Skeletal muscle tissue (tissue), 5 donors: ENCODE results near the gene FBXO4. TPM values are rescaled to one million over a fixed set of nuclear protein-coding genes. Genes with fewer than 3 reads are reported as not detected.
"Not testable (repeated sequence)": the region's sequence is repeated elsewhere in the genome, so short reads cannot be mapped to it uniquely, and the experiment has no call there.

Source experiments
- H3K27ac ChIP-seq: one replicate; pipeline ENCODE4 v1.7.0; 2013; ENCODE audit warnings: mild to moderate bottlenecking, low read depth, low read length, inconsistent platforms
- H3K27me3 ChIP-seq, 3 donors: one replicate each; pipeline ENCODE4 v1.7.0; 2013; ENCODE audit warnings: low read length in 3 of 3; ENCODE audit not compliant: control insufficient read depth in 3 of 3, insufficient read depth in 3 of 3
- H3K36me3 ChIP-seq, 3 donors: one replicate each; pipeline ENCODE4 v1.7.0; 2013; ENCODE audit warnings: low read length in 3 of 3; ENCODE audit not compliant: control insufficient read depth in 3 of 3, insufficient read depth in 3 of 3
- H3K4me1 ChIP-seq, 3 donors: one replicate each; pipeline ENCODE4 v1.7.0; 2013; ENCODE audit warnings: low read length in 3 of 3, mild to moderate bottlenecking in 3 of 3; ENCODE audit not compliant: control insufficient read depth in 3 of 3, insufficient read depth in 3 of 3
- H3K4me3 ChIP-seq, 3 donors: one replicate each; pipeline ENCODE4 v1.7.0; 2013; ENCODE audit warnings: low read length in 3 of 3
- H3K9ac ChIP-seq, 3 donors: one replicate each; pipeline ENCODE4 v1.7.0; 2013; ENCODE audit warnings: low read length in 3 of 3, mild to moderate bottlenecking in 3 of 3, moderate library complexity in 2 of 3, low read depth in 1 of 3
- H3K9me3 ChIP-seq, 3 donors: one replicate each; pipeline ENCODE4 v1.7.0; 2013; ENCODE audit warnings: low read length in 3 of 3; ENCODE audit not compliant: control insufficient read depth in 3 of 3
- small RNA-seq: library from RNA; depleted of rRNA; stranded (forward); fragments of <200 nt; gene quantifications from one replicate; pipeline ENCODE3, GENCODE V24; 2014
- total RNA-seq: library from RNA; depleted of rRNA; stranded (reverse); fragments of >200 nt; gene quantifications from one replicate; pipeline ENCODE4 v1.2.3, GENCODE V29; 2014
- donor health status: Osteomylitis.

Gene FBXO4
- total RNA-seq, 1 donor from 2014 or later = 8.4 TPM

GRCh38 chr5:41973087-41973486, 48.0 kb downstream of the FBXO4 start:
- no peak overlapping the region for H3K27ac ChIP-seq
- H3K4me1 ChIP-seq = no peaks in the 10 kb centered on the region
- no peaks in the 10 kb centered on the region for H3K27me3 ChIP-seq
- no peaks in the 10 kb centered on the region for H3K36me3 ChIP-seq
- H3K9ac ChIP-seq = no peak overlapping the region
- no peak overlapping the region for H3K4me3 ChIP-seq
- no peaks in the 10 kb centered on the region for H3K9me3 ChIP-seq

GRCh38 chr5:41973887-41974286, 48.8 kb downstream of the FBXO4 start:
- Histone ChIP-seq H3K27me3 (no peaks in the 10 kb centered on the region), H3K36me3 (no peaks in the 10 kb centered on the region), H3K9me3 (no peaks in the 10 kb centered on the region), H3K4me3 (no peak overlapping the region), H3K4me1 (no peaks in the 10 kb centered on the region), H3K27ac (no peak overlapping the region), H3K9ac (no peak overlapping the region)

- Histone ChIP-seq H3K4me3 (no peak overlapping the region), H3K36me3 (no peaks in the 10 kb centered on the region), H3K27me3 (no peaks in the 10 kb centered on the region), H3K9ac (no peak overlapping the region), H3K9me3 (no peaks in the 10 kb centered on the region), H3K27ac (no peak overlapping the region), H3K4me1 (no peaks in the 10 kb centered on the region)
Observed at GRCh38 chr5:41978676-41979075, 53.6 kb downstream of the FBXO4 start.

GRCh38 chr5:41980396-41980795, 55.3 kb downstream of the FBXO4 start:
- no peaks in the 10 kb centered on the region for H3K36me3 ChIP-seq
- no peak overlapping the region for H3K9ac ChIP-seq
- no peaks in the 10 kb centered on the region for H3K4me1 ChIP-seq
- no peaks in the 10 kb centered on the region for H3K9me3 ChIP-seq
- H3K27me3 ChIP-seq = no peaks in the 10 kb centered on the region
- no peak overlapping the region for H3K27ac ChIP-seq
- H3K4me3 ChIP-seq = no peak overlapping the region

- Histone ChIP-seq H3K27ac (no peak overlapping the region), H3K36me3 (no peaks in the 10 kb centered on the region), H3K4me1 (no peaks in the 10 kb centered on the region), H3K4me3 (no peak overlapping the region), H3K9me3 (no peaks in the 10 kb centered on the region), H3K27me3 (no peaks in the 10 kb centered on the region), H3K9ac (no peak overlapping the region)
Observed at GRCh38 chr5:41980870-41981269, 55.8 kb downstream of the FBXO4 start.

- not testable (repeated sequence) for H3K27ac ChIP-seq
Observed at GRCh38 chr5:41982858-41983257, 57.8 kb downstream of the FBXO4 start.

GRCh38 chr5:41983284-41983683, 58.2 kb downstream of the FBXO4 start:
- no peak overlapping the region for H3K27ac ChIP-seq
- no peaks in the 10 kb centered on the region for H3K4me1 ChIP-seq
- no peaks in the 10 kb centered on the region for H3K27me3 ChIP-seq
- no peaks in the 10 kb centered on the region for H3K36me3 ChIP-seq
- H3K4me3 ChIP-seq = no peak overlapping the region
- H3K9ac ChIP-seq = no peak overlapping the region
- H3K9me3 ChIP-seq = no peaks in the 10 kb centered on the region

More at GRCh38 chr5:41982858-41983257, 57.8 kb downstream of the FBXO4 start:
- H3K4me1 ChIP-seq, H3K36me3 ChIP-seq, H3K27me3 ChIP-seq, H3K4me3 ChIP-seq, H3K9me3 ChIP-seq, H3K9ac ChIP-seq: not testable (repeated sequence)

- no peaks in the 10 kb centered on the region for H3K36me3 ChIP-seq
- no peak overlapping the region for H3K4me3 ChIP-seq
- H3K27me3 ChIP-seq = no peaks in the 10 kb centered on the region
- H3K9me3 ChIP-seq = no peaks in the 10 kb centered on the region
- no peaks in the 10 kb centered on the region for H3K4me1 ChIP-seq
- H3K27ac ChIP-seq = no peak overlapping the region
- H3K9ac ChIP-seq = no peak overlapping the region
Observed at GRCh38 chr5:41985945-41986695, 61.0 kb downstream of the FBXO4 start.

Small RNA genes within 50 kb of the gene (small RNA-seq; reads per million reads assigned to genes)
- not detected for gene RF00019

Other genes starting within 250 kb of the FBXO4 start
- 12.5 TPM for gene OXCT1, start 54.9 kb upstream of the FBXO4 start, total RNA-seq
- 8.4 TPM for gene RIMOC1, start 20.9 kb upstream of the FBXO4 start, total RNA-seq